Measurements from ENCODE around the gene TRAF4.
"Not testable (repeated sequence)": the region's sequence is repeated elsewhere in the genome, so short reads cannot be mapped to it uniquely, and the experiment has no call there.

TRAF4 gene

DNA sequence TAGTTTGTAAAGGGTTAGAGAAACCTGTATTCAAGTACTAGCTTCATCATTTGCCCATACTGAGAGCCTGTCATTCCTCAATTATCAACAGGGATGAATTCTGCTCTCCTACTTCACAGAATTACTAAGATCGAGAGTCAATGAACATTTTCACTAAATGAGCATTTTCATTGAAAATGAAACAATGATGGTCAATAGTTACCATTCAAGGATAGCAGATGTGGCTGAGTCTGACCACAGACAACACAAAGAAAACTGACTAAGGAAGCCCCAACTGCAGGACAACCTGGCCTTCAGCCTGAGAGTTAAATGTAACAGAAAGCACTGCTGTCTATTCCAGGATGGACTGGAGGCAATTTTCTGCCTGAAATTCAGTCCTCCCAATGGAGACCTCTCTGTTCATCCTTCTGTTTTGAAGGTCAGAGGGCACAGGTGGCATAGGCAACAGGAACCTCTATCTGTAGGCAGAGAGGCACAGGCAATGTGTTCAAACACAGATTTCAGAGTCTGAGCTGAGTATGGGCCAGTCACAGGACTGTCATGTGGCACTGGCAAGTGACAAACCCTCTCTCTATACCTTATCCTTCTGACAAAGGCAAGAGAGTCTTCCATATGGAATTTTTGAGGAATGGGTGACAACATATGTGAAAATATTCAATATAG lies 19.5 kb downstream of the TRAF4 start:
- Histone ChIP-seq H3K4me3 (ENCODE audit: low read depth in 1 of 2, low read length in 2 of 2) (no peak overlapping the region), H3K4me1 (ENCODE audit: control insufficient read depth in 1 of 2, insufficient read depth in 2 of 2, low read length in 2 of 2) (peaks cover 8 to 11% of the 10 kb centered on the region in 2 donors), H3K27me3 (ENCODE audit: control insufficient read depth in 1 of 2, insufficient read depth in 2 of 2, low read length in 2 of 2) (no peaks in the 10 kb centered on the region), H3K9ac (ENCODE audit: low read depth in 1 of 2, low read length in 2 of 2) (no peak overlapping the region), H3K36me3 (ENCODE audit: control insufficient read depth in 1 of 2, insufficient read depth in 2 of 2, low read length in 2 of 2) (peaks cover 28 to 65% of the 10 kb centered on the region in 2 donors), H3K9me3 (ENCODE audit: control insufficient read depth in 1 of 2, low read length in 2 of 2) (no peaks in the 10 kb centered on the region), H3K27ac (ENCODE audit: low read depth, low read length) (no peak overlapping the region)

DNA sequence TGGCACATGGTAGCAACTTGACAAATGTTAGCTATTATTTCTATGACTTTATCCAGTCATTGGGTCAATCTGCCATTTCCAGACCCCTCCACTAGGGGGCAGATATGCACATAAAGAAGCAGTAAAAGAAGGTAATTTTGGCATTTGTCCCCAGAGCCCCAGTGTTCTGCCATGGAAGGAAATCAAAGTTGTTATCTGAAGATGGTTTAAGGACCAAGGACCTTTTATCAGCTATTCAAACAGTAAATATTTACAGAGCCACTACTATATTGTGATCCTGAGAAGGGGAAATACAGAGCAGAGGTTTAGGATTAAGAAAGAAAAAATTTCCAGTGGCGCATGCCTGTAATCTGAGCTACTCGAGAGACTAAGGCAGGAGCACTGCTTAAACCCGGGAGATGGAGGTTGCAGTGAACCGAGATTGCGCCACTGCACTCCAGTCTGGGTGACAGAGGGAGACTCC lies 20.0 kb downstream of the TRAF4 start:
- no peak overlapping the region for H3K27ac ChIP-seq (ENCODE audit: low read depth, low read length)
- no peak overlapping the region for H3K4me3 ChIP-seq (ENCODE audit: low read depth in 1 of 2, low read length in 2 of 2)

DNA sequence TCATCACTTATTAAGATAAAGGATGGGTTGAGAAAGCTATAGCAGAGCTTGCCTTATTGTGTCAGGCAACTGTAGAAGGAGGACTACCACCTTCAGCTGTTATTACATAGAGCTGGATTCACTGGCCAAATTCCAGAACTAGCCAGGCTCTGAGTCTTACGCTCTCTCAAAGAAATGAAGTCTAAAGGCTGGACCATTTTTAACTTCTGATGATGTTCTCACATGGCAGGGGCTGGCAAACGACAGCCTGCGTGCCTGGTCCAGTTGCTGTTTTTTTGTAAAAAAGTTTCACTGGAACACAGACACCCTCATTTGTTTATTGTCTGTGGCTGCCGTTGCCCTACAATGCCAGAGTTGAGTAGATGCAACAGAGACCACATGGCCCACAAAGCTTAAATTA lies 21.2 kb downstream of the TRAF4 start:
- Histone ChIP-seq H3K4me3 (ENCODE audit: low read depth in 1 of 2, low read length in 2 of 2) (no peak overlapping the region), H3K9ac (ENCODE audit: low read depth in 1 of 2, low read length in 2 of 2) (no peak overlapping the region), H3K9me3 (ENCODE audit: control insufficient read depth in 1 of 2, low read length in 2 of 2) (no peaks in the 10 kb centered on the region), H3K36me3 (ENCODE audit: control insufficient read depth in 1 of 2, insufficient read depth in 2 of 2, low read length in 2 of 2) (peaks cover 16 to 47% of the 10 kb centered on the region in 2 donors), H3K4me1 (ENCODE audit: control insufficient read depth in 1 of 2, insufficient read depth in 2 of 2, low read length in 2 of 2) (peaks cover 8 to 11% of the 10 kb centered on the region in 2 donors), H3K27ac (ENCODE audit: low read depth, low read length) (no peak overlapping the region), H3K27me3 (ENCODE audit: control insufficient read depth in 1 of 2, insufficient read depth in 2 of 2, low read length in 2 of 2) (no peaks in the 10 kb centered on the region)

More for the DNA sequence above, 20.0 kb downstream of the TRAF4 start:
- Histone ChIP-seq H3K36me3 (ENCODE audit: control insufficient read depth in 1 of 2, insufficient read depth in 2 of 2, low read length in 2 of 2) (peaks cover 23 to 59% of the 10 kb centered on the region in 2 donors), H3K27me3 (ENCODE audit: control insufficient read depth in 1 of 2, insufficient read depth in 2 of 2, low read length in 2 of 2) (no peaks in the 10 kb centered on the region), H3K4me1 (ENCODE audit: control insufficient read depth in 1 of 2, insufficient read depth in 2 of 2, low read length in 2 of 2) (peaks cover 8 to 11% of the 10 kb centered on the region in 2 donors), H3K9ac (ENCODE audit: low read depth in 1 of 2, low read length in 2 of 2) (no peak overlapping the region), H3K9me3 (ENCODE audit: control insufficient read depth in 1 of 2, low read length in 2 of 2) (no peaks in the 10 kb centered on the region)

DNA sequence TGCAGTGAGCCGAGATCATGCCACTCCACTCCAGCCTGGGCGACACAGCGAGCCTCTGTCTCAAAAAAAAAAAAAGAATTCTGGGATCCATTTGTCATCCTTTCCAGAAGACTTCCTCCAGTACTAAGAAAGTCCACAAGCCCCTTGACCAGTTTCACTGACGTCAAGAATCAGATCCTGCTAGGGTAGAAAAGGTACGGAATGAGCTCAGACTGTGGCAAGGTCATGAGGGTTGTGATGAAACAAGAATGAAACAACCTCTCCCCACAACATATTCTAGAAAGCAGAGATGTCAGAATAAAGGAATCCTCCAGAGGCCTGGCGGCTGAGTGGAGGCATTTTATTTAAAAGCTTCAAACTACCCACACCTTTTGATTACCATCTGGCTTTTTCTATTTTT lies 29.9 kb downstream of the TRAF4 start:
- Histone ChIP-seq H3K4me3 (ENCODE audit: low read depth in 1 of 2, low read length in 2 of 2) (no peak overlapping the region), H3K36me3 (ENCODE audit: control insufficient read depth in 1 of 2, insufficient read depth in 2 of 2, low read length in 2 of 2) (peaks cover 4 to 5% of the 10 kb centered on the region in 2 donors), H3K4me1 (ENCODE audit: control insufficient read depth in 1 of 2, insufficient read depth in 2 of 2, low read length in 2 of 2) (no peaks in the 10 kb centered on the region), H3K9me3 (ENCODE audit: control insufficient read depth in 1 of 2, low read length in 2 of 2) (no peaks in the 10 kb centered on the region), H3K27ac (ENCODE audit: low read depth, low read length) (no peak overlapping the region), H3K27me3 (ENCODE audit: control insufficient read depth in 1 of 2, insufficient read depth in 2 of 2, low read length in 2 of 2) (no peaks in the 10 kb centered on the region), H3K9ac (ENCODE audit: low read depth in 1 of 2, low read length in 2 of 2) (no peak overlapping the region)

DNA sequence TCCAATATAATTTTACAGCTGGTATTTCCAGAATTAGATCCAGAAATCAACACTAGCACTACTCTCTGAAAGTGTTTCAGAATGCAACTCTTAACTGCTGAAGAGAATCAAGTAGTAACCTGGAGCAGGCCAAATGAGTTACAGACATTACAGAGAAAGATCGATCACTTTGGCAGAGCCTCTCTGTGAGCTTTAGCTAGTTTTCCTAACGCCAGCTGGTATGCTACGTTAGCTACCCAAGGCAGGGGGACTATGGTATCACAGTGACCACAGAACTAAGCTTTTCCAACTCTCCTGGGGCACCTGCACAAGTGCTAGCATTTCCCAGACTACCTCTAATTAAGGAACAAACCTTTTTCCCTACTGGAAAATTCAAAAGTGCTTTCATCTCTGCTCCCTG lies 30.4 kb downstream of the TRAF4 start:
- no peak overlapping the region for H3K4me3 ChIP-seq (ENCODE audit: low read depth in 1 of 2, low read length in 2 of 2)
- H3K36me3 ChIP-seq (ENCODE audit: control insufficient read depth in 1 of 2, insufficient read depth in 2 of 2, low read length in 2 of 2): peaks cover 4 to 8% of the 10 kb centered on the region in 2 donors
- no peak overlapping the region for H3K27ac ChIP-seq (ENCODE audit: low read depth, low read length)
- no peaks in the 10 kb centered on the region for H3K9me3 ChIP-seq (ENCODE audit: control insufficient read depth in 1 of 2, low read length in 2 of 2)
- H3K9ac ChIP-seq (ENCODE audit: low read depth in 1 of 2, low read length in 2 of 2): no peak overlapping the region
- H3K27me3 ChIP-seq (ENCODE audit: control insufficient read depth in 1 of 2, insufficient read depth in 2 of 2, low read length in 2 of 2): no peaks in the 10 kb centered on the region
- H3K4me1 ChIP-seq (ENCODE audit: control insufficient read depth in 1 of 2, insufficient read depth in 2 of 2, low read length in 2 of 2): no peaks in the 10 kb centered on the region

DNA sequence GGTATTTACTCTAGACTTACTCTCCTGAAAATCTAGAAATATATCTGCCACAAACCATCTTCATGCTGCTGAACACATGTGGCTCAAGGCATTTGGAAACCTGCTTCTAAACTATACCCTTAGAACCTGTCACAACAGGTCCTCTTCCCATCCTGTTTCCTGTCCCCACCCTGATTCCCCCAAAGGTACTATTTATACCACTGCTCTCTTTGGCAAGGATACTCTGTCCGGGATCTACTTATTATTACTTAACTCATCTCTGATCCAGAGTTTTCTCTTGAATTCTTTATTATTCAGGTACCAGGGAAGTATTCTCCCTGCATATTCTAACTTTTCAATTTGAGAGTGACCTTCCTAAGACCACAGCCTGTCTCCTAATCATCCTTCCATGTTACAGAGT lies 33.4 kb downstream of the TRAF4 start:
- Histone ChIP-seq H3K9ac (ENCODE audit: low read depth in 1 of 2, low read length in 2 of 2) (no peak overlapping the region), H3K27me3 (ENCODE audit: control insufficient read depth in 1 of 2, insufficient read depth in 2 of 2, low read length in 2 of 2) (no peaks in the 10 kb centered on the region), H3K27ac (ENCODE audit: low read depth, low read length) (no peak overlapping the region), H3K9me3 (ENCODE audit: control insufficient read depth in 1 of 2, low read length in 2 of 2) (no peaks in the 10 kb centered on the region), H3K4me1 (ENCODE audit: control insufficient read depth in 1 of 2, insufficient read depth in 2 of 2, low read length in 2 of 2) (no peaks in the 10 kb centered on the region), H3K4me3 (ENCODE audit: low read depth in 1 of 2, low read length in 2 of 2) (no peak overlapping the region), H3K36me3 (ENCODE audit: control insufficient read depth in 1 of 2, insufficient read depth in 2 of 2, low read length in 2 of 2) (peaks cover 4 to 17% of the 10 kb centered on the region in 2 donors)

DNA sequence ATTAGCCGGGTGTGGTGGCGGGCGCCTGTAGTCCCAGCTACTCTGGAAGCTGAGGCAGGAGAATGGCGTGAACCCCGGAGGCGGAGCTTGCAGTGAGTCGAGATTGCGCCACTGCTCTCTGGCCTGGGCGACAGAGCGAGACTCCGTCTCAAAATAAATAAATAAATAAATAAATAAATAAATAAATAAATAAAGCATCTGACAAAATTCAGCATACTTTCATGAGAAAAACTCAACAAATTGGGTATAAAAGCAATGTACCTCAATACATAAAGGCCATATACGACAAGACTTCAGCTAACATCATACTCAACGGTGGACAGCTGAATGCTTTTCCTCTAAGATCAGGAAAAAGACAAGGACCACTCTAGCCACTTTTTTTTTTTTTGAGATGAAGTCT lies 35.8 kb downstream of the TRAF4 start:
- H3K36me3 ChIP-seq (ENCODE audit: control insufficient read depth in 1 of 2, insufficient read depth in 2 of 2, low read length in 2 of 2): peaks cover 0 to 12% of the 10 kb centered on the region in 2 donors
- H3K4me1 ChIP-seq (ENCODE audit: control insufficient read depth in 1 of 2, insufficient read depth in 2 of 2, low read length in 2 of 2); H3K4me3 ChIP-seq (ENCODE audit: low read depth in 1 of 2, low read length in 2 of 2); H3K27ac ChIP-seq (ENCODE audit: low read depth, low read length); H3K9me3 ChIP-seq (ENCODE audit: control insufficient read depth in 1 of 2, low read length in 2 of 2); H3K27me3 ChIP-seq (ENCODE audit: control insufficient read depth in 1 of 2, insufficient read depth in 2 of 2, low read length in 2 of 2); H3K9ac ChIP-seq (ENCODE audit: low read depth in 1 of 2, low read length in 2 of 2): not testable (repeated sequence)

DNA sequence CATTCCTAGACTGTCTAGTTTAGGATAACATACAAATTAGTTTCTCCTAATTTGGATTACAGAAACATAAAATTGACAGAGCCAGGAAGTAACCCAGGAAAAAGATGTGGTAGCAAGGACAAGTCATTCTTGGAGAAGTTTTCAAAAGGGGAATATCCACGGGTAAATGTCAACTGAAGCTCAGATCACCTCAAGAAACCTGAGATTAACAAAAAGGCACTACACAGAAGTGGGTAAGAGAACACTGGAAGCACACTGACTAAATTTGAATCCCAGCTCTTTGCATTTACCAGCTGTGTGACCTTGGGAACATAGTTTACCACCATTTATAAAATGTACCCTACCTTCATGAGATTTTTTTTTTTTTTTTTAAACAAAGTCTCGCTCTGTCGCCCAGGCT lies 39.4 kb downstream of the TRAF4 start:
- H3K27me3 ChIP-seq (ENCODE audit: control insufficient read depth in 1 of 2, insufficient read depth in 2 of 2, low read length in 2 of 2): no peaks in the 10 kb centered on the region
- peaks cover 0 to 12% of the 10 kb centered on the region in 2 donors for H3K36me3 ChIP-seq (ENCODE audit: control insufficient read depth in 1 of 2, insufficient read depth in 2 of 2, low read length in 2 of 2)
- H3K9ac ChIP-seq (ENCODE audit: low read depth in 1 of 2, low read length in 2 of 2): no peak overlapping the region
- H3K4me3 ChIP-seq (ENCODE audit: low read depth in 1 of 2, low read length in 2 of 2): no peak overlapping the region
- H3K4me1 ChIP-seq (ENCODE audit: control insufficient read depth in 1 of 2, insufficient read depth in 2 of 2, low read length in 2 of 2): no peaks in the 10 kb centered on the region
- no peaks in the 10 kb centered on the region for H3K9me3 ChIP-seq (ENCODE audit: control insufficient read depth in 1 of 2, low read length in 2 of 2)
- H3K27ac ChIP-seq (ENCODE audit: low read depth, low read length): no peak overlapping the region

DNA sequence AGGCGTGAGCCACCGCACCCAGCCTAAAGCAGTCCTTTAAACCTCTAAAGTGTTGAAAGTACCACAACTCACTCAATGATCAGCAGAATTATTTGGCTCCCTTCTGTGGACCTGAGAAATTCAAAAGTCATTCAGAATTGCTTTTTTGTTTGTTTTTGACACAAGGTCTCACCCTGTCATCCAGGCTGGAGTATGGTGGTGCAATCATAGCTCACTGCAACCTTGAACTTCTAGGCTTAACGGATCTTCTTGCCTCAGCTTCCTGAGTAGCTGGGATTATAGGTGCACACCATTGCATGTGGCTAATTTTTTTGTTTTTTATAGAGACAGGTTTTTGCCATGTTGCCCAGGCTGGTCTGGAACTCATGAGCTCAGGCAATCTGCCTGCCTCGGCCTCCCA lies 44.3 kb downstream of the TRAF4 start:
- Histone ChIP-seq H3K27ac (ENCODE audit: low read depth, low read length) (no peak overlapping the region), H3K9me3 (ENCODE audit: control insufficient read depth in 1 of 2, low read length in 2 of 2) (no peaks in the 10 kb centered on the region), H3K4me1 (ENCODE audit: control insufficient read depth in 1 of 2, insufficient read depth in 2 of 2, low read length in 2 of 2) (no peaks in the 10 kb centered on the region), H3K36me3 (ENCODE audit: control insufficient read depth in 1 of 2, insufficient read depth in 2 of 2, low read length in 2 of 2) (no peaks in the 10 kb centered on the region), H3K9ac (ENCODE audit: low read depth in 1 of 2, low read length in 2 of 2) (no peak overlapping the region), H3K27me3 (ENCODE audit: control insufficient read depth in 1 of 2, insufficient read depth in 2 of 2, low read length in 2 of 2) (no peaks in the 10 kb centered on the region), H3K4me3 (ENCODE audit: low read depth in 1 of 2, low read length in 2 of 2) (no peak overlapping the region)

DNA sequence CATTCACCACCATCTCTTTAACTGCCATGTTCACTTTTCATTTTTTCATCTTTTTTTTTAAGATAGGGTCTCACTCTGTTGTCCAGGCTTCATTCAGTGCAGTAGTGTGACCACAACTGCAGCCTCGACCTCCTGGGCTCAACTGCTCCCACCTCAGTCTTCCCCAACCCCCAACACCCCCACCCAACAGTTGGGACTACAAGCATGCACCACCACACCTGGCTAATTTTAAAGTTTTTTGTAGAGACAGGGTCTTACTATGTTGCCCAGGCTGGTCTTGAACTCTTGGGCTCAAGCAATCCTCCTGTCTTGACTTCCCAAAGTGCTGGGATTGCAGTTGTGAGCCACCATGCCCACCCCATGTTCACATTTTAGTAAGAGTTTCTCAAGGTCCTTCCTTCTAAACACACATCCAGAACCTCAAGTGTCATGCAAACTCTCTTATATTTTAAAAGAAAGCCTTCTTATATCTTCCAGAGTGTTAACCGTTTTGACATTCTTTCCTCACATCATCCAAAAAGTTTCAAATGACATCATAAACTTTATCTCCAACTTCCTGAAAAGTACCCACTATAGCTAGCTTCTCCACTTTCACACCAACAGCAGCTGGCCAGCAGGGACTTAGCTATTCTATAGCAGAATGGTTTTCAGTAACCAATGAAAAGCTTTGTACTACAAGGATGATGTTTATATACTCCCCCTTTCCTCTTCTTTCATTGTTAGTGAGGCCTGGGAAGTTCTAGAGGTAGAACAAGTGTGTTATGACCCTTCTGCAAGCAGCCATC lies 49.3 kb downstream of the TRAF4 start:
- Histone ChIP-seq H3K9me3 (ENCODE audit: control insufficient read depth in 1 of 2, low read length in 2 of 2) (no peaks in the 10 kb centered on the region), H3K27me3 (ENCODE audit: control insufficient read depth in 1 of 2, insufficient read depth in 2 of 2, low read length in 2 of 2) (no peaks in the 10 kb centered on the region), H3K9ac (ENCODE audit: low read depth in 1 of 2, low read length in 2 of 2) (no peak overlapping the region), H3K36me3 (ENCODE audit: control insufficient read depth in 1 of 2, insufficient read depth in 2 of 2, low read length in 2 of 2) (no peaks in the 10 kb centered on the region), H3K27ac (ENCODE audit: low read depth, low read length) (no peak overlapping the region), H3K4me3 (ENCODE audit: low read depth in 1 of 2, low read length in 2 of 2) (no peak overlapping the region), H3K4me1 (ENCODE audit: control insufficient read depth in 1 of 2, insufficient read depth in 2 of 2, low read length in 2 of 2) (peaks cover 6 to 8% of the 10 kb centered on the region in 2 donors)

All from duodenal mucosa (tissue), 2 donors.